ENCODE results near the gene SIX2. TPM values are rescaled to one million over a fixed set of nuclear protein-coding genes. Genes with fewer than 3 reads are reported as not detected.

Gene SIX2
- total RNA-seq, 2 experiments from 2014 or later: not detected

GRCh38 chr2:45033302-45033701 lies 24.1 kb upstream of the SIX2 start:
- Mint-ChIP-seq H3K36me3 (no peaks in the 10 kb centered on the region), H3K9me3 (ENCODE audit: low read depth) (no peaks in the 10 kb centered on the region), H3K27me3 (peaks cover 19% of the 10 kb centered on the region), H3K4me3 (no peak overlapping the region), H3K4me1 (no peaks in the 10 kb centered on the region), H3K27ac (no peak overlapping the region)
- CTCF ChIA-PET: no interaction called here
- no peak for ATAC-seq
- no peak for DNase-seq

GRCh38 chr2:45031028-45031427 lies 21.8 kb upstream of the SIX2 start:
- CTCF ChIA-PET: no interaction called here
- DNase-seq (no peak), ATAC-seq (no peak)
- Mint-ChIP-seq H3K9me3 (ENCODE audit: low read depth) (no peaks in the 10 kb centered on the region), H3K27ac (no peak overlapping the region), H3K4me3 (no peak overlapping the region), H3K27me3 (peaks cover 20% of the 10 kb centered on the region), H3K4me1 (no peaks in the 10 kb centered on the region), H3K36me3 (no peaks in the 10 kb centered on the region)

- CTCF ChIA-PET: interaction anchor here (1.0 kb wide), 1 partner anchor 16 kb away, joined by 3 read pairs; no protein-coding TSS in a partner anchor
- H3K27me3 Mint-ChIP-seq: peaks cover 22% of the 10 kb centered on the region
- DNase-seq (no peak), ATAC-seq (no peak)
- H3K9me3 Mint-ChIP-seq (ENCODE audit: low read depth): no peaks in the 10 kb centered on the region
- H3K27ac Mint-ChIP-seq: no peak overlapping the region
- H3K4me3 Mint-ChIP-seq: no peak overlapping the region
- no peaks in the 10 kb centered on the region for H3K36me3 Mint-ChIP-seq
- no peaks in the 10 kb centered on the region for H3K4me1 Mint-ChIP-seq
These were observed 21.3 kb upstream of the SIX2 start for GRCh38 chr2:45030553-45030952.

DNA sequence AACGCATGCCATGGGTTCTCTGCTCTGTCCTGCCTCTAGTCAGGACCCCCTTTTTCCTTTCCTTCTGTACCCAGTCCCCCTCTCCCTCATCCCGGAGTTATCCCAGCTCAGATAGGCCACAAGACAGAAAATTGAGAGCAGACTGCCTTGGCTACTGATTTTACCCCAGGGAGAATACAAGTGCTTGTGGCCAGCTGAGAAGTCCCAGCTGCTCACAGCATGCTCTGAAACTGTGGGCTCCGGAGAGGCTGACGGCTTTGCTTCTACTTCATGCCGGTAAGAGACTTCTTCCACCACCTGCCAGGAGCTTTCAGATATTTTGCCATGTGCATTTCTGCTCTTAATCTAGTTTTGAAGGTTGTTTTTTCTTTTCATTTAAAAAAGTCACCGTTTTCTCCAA lies 20.0 kb upstream of the SIX2 start:
- Mint-ChIP-seq H3K9me3 (ENCODE audit: low read depth) (no peaks in the 10 kb centered on the region), H3K27ac (no peak overlapping the region), H3K36me3 (no peaks in the 10 kb centered on the region), H3K4me3 (no peak overlapping the region), H3K4me1 (no peaks in the 10 kb centered on the region), H3K27me3 (peaks cover 20% of the 10 kb centered on the region)
- DNase-seq (no peak), ATAC-seq (no peak)
- CTCF ChIA-PET: interaction anchor here (1.2 kb wide), 1 partner anchor 465 kb away, joined by 4 read pairs; no protein-coding TSS in a partner anchor

- H3K27me3 Mint-ChIP-seq: peaks cover 17% of the 10 kb centered on the region
- ATAC-seq: no peak
- CTCF ChIA-PET: interaction anchor here (1.2 kb wide), 1 partner anchor 466 kb away, joined by 4 read pairs; no protein-coding TSS in a partner anchor
- no peaks in the 10 kb centered on the region for H3K9me3 Mint-ChIP-seq (ENCODE audit: low read depth)
- H3K4me3 Mint-ChIP-seq: no peak overlapping the region
- H3K4me1 Mint-ChIP-seq: no peaks in the 10 kb centered on the region
- no peak for DNase-seq
- H3K27ac Mint-ChIP-seq: no peak overlapping the region
- no peaks in the 10 kb centered on the region for H3K36me3 Mint-ChIP-seq
These were observed 19.0 kb upstream of the SIX2 start for GRCh38 chr2:45028276-45028675.

- Mint-ChIP-seq H3K4me3 (no peak overlapping the region), H3K4me1 (no peaks in the 10 kb centered on the region), H3K9me3 (ENCODE audit: low read depth) (no peaks in the 10 kb centered on the region), H3K36me3 (no peaks in the 10 kb centered on the region), H3K27me3 (peaks cover 14% of the 10 kb centered on the region), H3K27ac (no peak overlapping the region)
- DNase-seq: no peak
- ATAC-seq: no peak
- CTCF ChIA-PET: no interaction called here
These were observed 17.7 kb upstream of the SIX2 start for GRCh38 chr2:45026924-45027450.

DNA sequence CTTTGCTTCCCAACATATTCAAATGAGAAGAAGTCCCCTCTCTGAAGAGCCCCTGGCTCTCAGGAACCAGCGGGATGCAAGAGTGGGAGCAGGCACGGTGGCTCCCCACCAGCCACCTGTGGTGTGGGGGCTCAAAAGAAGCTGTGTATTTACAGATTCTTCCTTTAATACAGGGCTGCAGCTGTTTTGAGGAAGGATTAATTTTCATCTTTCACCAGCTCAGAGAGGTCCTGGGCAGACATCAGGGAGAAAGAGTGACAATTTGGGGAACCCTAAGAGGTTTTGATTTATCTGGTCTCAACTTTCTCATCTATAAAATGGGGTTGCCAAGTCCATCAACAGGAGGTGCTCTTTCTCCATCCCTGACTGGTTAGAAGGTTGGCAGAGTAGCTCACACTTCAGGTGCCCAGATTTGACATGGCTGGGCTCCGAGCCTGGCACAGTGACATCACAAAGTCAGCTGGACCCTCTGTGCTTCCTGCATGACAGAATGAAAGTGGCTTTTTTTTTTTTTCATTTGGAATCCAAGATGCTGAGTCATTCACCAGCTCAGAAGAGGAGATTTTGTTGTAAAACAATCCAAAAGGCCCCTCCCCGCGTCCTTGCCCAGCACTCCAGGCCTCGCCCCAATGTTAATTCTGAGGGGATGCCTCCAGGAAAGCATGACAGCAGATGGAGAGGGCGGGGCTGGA lies 15.5 kb upstream of the SIX2 start:
- ATAC-seq (no peak), DNase-seq (no peak)
- Mint-ChIP-seq H3K27me3 (peaks cover 20% of the 10 kb centered on the region), H3K36me3 (no peaks in the 10 kb centered on the region), H3K4me3 (no peak overlapping the region), H3K4me1 (no peaks in the 10 kb centered on the region), H3K9me3 (ENCODE audit: low read depth) (no peaks in the 10 kb centered on the region), H3K27ac (no peak overlapping the region)
- CTCF ChIA-PET: no interaction called here

DNA sequence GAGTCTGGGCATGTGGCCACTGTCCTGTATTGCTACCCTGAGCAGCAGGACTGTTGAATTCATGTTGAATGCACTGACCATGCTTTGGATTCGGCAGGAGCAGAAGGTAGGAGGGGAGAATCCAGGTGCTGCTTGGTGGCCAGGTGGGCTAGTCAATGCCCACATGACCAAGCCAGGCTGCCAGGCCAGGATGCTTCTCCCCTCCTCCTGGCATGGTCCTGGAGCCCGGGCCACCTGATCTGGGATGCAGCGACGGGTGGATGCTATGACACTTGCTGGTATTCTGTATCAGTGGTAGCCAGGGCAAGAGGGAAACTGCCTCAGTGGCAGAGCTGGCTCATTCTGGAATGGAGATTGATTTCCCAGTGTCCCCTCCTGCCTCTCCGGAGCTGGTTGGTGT lies 14.8 kb upstream of the SIX2 start:
- no peak overlapping the region for H3K4me3 Mint-ChIP-seq
- H3K36me3 Mint-ChIP-seq: no peaks in the 10 kb centered on the region
- CTCF ChIA-PET: no interaction called here
- peaks cover 19% of the 10 kb centered on the region for H3K27me3 Mint-ChIP-seq
- ATAC-seq (no peak), DNase-seq (no peak)
- H3K27ac Mint-ChIP-seq: no peak overlapping the region
- no peaks in the 10 kb centered on the region for H3K4me1 Mint-ChIP-seq
- H3K9me3 Mint-ChIP-seq (ENCODE audit: low read depth): no peaks in the 10 kb centered on the region

DNA sequence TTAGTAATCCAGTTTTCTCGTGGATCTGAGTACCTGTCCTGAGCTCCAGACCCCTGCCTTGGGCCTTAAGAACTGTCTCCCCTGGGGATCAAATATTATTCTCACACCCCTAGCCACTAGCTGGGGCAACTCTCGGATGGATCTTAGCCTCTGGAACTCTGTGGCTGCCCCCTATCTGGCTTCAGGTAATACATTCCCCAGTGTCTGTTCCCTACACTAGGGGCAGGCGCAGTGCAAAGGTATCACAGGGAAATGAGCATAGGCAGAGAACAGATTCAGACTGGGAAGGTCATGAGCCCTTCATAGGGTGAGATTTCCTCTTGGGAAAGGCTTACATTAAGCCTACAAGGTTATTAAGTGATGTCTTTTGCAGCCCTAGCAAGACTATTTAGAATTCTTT lies 11.2 kb upstream of the SIX2 start:
- ATAC-seq (no peak), DNase-seq (no peak)
- no peaks in the 10 kb centered on the region for H3K4me1 Mint-ChIP-seq
- no peaks in the 10 kb centered on the region for H3K36me3 Mint-ChIP-seq
- H3K27me3 Mint-ChIP-seq: peaks cover 42% of the 10 kb centered on the region
- no peak overlapping the region for H3K27ac Mint-ChIP-seq
- CTCF ChIA-PET: no interaction called here
- H3K9me3 Mint-ChIP-seq (ENCODE audit: low read depth): no peaks in the 10 kb centered on the region
- H3K4me3 Mint-ChIP-seq: no peak overlapping the region

DNA sequence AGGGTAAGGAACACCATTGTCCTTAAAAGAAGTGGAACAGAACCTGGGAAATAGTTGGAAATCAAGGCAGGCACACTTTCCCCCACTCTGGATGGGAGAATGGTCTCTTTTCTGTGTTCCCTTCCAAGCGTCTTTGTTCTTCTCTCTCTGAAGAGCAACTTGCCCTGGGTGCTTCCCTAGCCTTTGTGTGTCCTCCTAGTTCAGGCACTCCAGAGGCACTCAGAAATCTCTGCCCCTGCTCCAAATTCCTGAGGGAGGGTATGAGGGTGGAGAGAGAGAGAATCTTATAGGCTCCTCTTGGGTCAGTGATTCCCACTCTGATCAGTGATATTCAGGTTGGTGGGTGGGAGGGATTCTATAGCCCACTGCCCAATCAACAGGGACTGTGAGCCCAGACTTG lies 8.8 kb upstream of the SIX2 start:
- H3K36me3 Mint-ChIP-seq: no peaks in the 10 kb centered on the region
- H3K9me3 Mint-ChIP-seq (ENCODE audit: low read depth): no peaks in the 10 kb centered on the region
- no peak overlapping the region for H3K4me3 Mint-ChIP-seq
- H3K4me1 Mint-ChIP-seq: peaks cover 3% of the 10 kb centered on the region
- H3K27ac Mint-ChIP-seq: no peak overlapping the region
- DNase-seq: no peak
- ATAC-seq: no peak
- peaks cover 56% of the 10 kb centered on the region for H3K27me3 Mint-ChIP-seq
- CTCF ChIA-PET: no interaction called here

DNA sequence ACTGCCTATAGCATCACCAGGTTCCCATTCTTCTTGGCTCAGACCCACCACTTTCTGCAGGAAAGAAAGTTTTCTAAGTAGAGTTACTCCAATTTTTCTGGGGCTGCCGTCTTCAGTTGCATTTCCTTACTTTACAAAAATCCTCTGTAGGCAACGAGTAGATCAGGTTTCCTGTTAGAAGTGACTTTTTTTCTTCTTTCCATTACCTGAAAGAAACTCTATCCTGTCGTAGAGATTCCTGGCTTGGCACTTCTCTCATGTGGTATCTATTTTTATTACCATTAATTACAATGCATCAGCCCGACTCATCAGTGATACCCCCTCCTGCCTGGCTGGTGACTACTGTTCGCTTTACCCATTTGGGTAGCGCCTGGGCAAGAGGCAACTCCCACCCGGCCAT lies 5.6 kb upstream of the SIX2 start:
- DNase-seq (no peak), ATAC-seq (no peak)
- Mint-ChIP-seq H3K27ac (no peak overlapping the region), H3K9me3 (ENCODE audit: low read depth) (no peaks in the 10 kb centered on the region), H3K36me3 (no peaks in the 10 kb centered on the region), H3K27me3 (peaks cover 80% of the 10 kb centered on the region), H3K4me1 (peaks cover 8% of the 10 kb centered on the region), H3K4me3 (no peak overlapping the region)
- CTCF ChIA-PET: interaction anchor here (0.7 to 1.4 kb wide), 3 partner anchors 15 to 56 kb away, joined by 3 to 4 read pairs (median 3); no protein-coding TSS in a partner anchor

GRCh38 chr2:45014016-45014702 lies 4.9 kb upstream of the SIX2 start:
- no peaks in the 10 kb centered on the region for H3K36me3 Mint-ChIP-seq
- peaks cover 10% of the 10 kb centered on the region for H3K4me1 Mint-ChIP-seq
- ATAC-seq (no peak), DNase-seq (no peak)
- CTCF ChIA-PET: interaction anchor here (0.7 to 1.4 kb wide), 4 partner anchors 16 to 55 kb away, joined by 3 to 4 read pairs (median 4); no protein-coding TSS in a partner anchor
- peaks cover 83% of the 10 kb centered on the region for H3K27me3 Mint-ChIP-seq
- H3K4me3 Mint-ChIP-seq: no peak overlapping the region
- H3K27ac Mint-ChIP-seq: no peak overlapping the region
- H3K9me3 Mint-ChIP-seq (ENCODE audit: low read depth): no peaks in the 10 kb centered on the region

GRCh38 chr2:45013229-45014015 lies 4.2 kb upstream of the SIX2 start:
- Mint-ChIP-seq H3K36me3 (peaks cover 1% of the 10 kb centered on the region), H3K9me3 (ENCODE audit: low read depth) (no peaks in the 10 kb centered on the region), H3K4me3 (no peak overlapping the region)

More at GRCh38 chr2:45013229-45014015, 4.2 kb upstream of the SIX2 start:
- CTCF ChIA-PET: interaction anchor here (1.0 to 1.4 kb wide), 3 partner anchors 31 to 55 kb away, joined by 3 to 4 read pairs (median 4); no protein-coding TSS in a partner anchor
- no peak for ATAC-seq
- no peak for DNase-seq
- H3K4me1 Mint-ChIP-seq: peaks cover 14% of the 10 kb centered on the region
- no peak overlapping the region for H3K27ac Mint-ChIP-seq
- peaks cover 81% of the 10 kb centered on the region for H3K27me3 Mint-ChIP-seq

Data from activated CD8-positive, alpha-beta memory T cell treated with anti-CD3 and anti-CD28 coated beads, Interleukin-2, amount 10 ng/mL, durations not matched to agents 7 days and 5 days (primary cell).